Esophagus squamous epithelium (tissue), 4 donors: ENCODE measurements around the gene TP53.

Experiments
- CTCF ChIP-seq, 6 experiments: fragments of 450-650 bp in 4 of 6; fragments of 200-600 bp in 2 of 6; sonication (generic) in 2 of 6; IDR thresholded peaks; one replicate each; pipeline ENCODE4 v1.5.1; 2016 to 2019; ENCODE audit warnings: antibody characterized with exemption in 6 of 6, mild to moderate bottlenecking in 4 of 6, moderate library complexity in 4 of 6
- POLR2A ChIP-seq, 4 donors: fragments of 450-650 bp; IDR thresholded peaks; one replicate each; pipeline ENCODE4 v1.6.1; 2017; ENCODE audit warnings: antibody characterized with exemption in 4 of 4, mild to moderate bottlenecking in 4 of 4, moderate library complexity in 3 of 4

GRCh38 chr17:7676533-7676932, 10.8 kb downstream of the TP53 start:
- TF ChIP-seq CTCF (IDR thresholded peaks at IDR 0.05) (no peak), POLR2A (IDR thresholded peaks at IDR 0.05) (no peak)
